Mesendoderm (in vitro differentiated cells): ENCODE results near the gene WBP2NL. TPM values are rescaled to one million over a fixed set of nuclear protein-coding genes. Genes with fewer than 3 reads are reported as not detected.
"Not testable (repeated sequence)": the region's sequence is repeated elsewhere in the genome, so short reads cannot be mapped to it uniquely, and the experiment has no call there.

Experiments used
- DNase-seq: peaks from one replicate; pipeline ENCODE4 v3.0.0; 2013
- H2AK5ac ChIP-seq: 2 replicates; pipeline ENCODE4 v1.6.1; 2013; ENCODE audit warnings: low read length, inconsistent platforms
- H2BK120ac ChIP-seq: 2 replicates; pipeline ENCODE4 v1.6.1; 2013; ENCODE audit warnings: low read depth, mild to moderate bottlenecking, low read length, moderate library complexity, mixed read lengths
- H2BK15ac ChIP-seq: replicated peaks from 2 replicates; pipeline ENCODE4 v1.6.1; 2013; ENCODE audit warnings: low read depth, mild to moderate bottlenecking, moderate library complexity
- H2BK5ac ChIP-seq: 2 replicates; pipeline ENCODE4 v1.6.1; 2013; ENCODE audit warnings: low read length, inconsistent platforms
- H3K18ac ChIP-seq: 2 replicates; pipeline ENCODE4 v1.6.1; 2013; ENCODE audit warnings: mild to moderate bottlenecking, low read length, mixed read lengths
- H3K23ac ChIP-seq: one replicate; pipeline ENCODE4 v1.6.1; 2013; ENCODE audit warnings: low read length
- H3K27ac ChIP-seq: 2 replicates; pipeline ENCODE4 v1.5.1; 2013; ENCODE audit warnings: low read depth, mild to moderate bottlenecking, inconsistent platforms, low read length, moderate library complexity
- H3K27me3 ChIP-seq: 2 replicates; pipeline ENCODE4 v1.6.1; 2013; ENCODE audit warnings: low read length, control low read depth, mild to moderate bottlenecking, inconsistent platforms; ENCODE audit not compliant: insufficient read depth, poor library complexity
- H3K36me3 ChIP-seq: 2 replicates; pipeline ENCODE4 v1.6.1; 2013; ENCODE audit warnings: low read length, inconsistent platforms; ENCODE audit not compliant: control insufficient read depth, insufficient read depth
- H3K4ac ChIP-seq: one replicate; pipeline ENCODE4 v1.6.1; 2013; ENCODE audit warnings: low read depth, mild to moderate bottlenecking, low read length, moderate library complexity
- H3K4me1 ChIP-seq: 2 replicates; pipeline ENCODE4 v1.6.1; 2013; ENCODE audit warnings: low read depth, low read length, inconsistent platforms; ENCODE audit not compliant: control insufficient read depth
- H3K4me2 ChIP-seq: 2 replicates; pipeline ENCODE4 v1.6.1; 2013; ENCODE audit warnings: low read length
- H3K4me3 ChIP-seq: 2 replicates; pipeline ENCODE4 v1.5.1; 2013; ENCODE audit warnings: mild to moderate bottlenecking, low read length
- H3K56ac ChIP-seq: one replicate; pipeline ENCODE4 v1.6.1; 2013; ENCODE audit warnings: low read length
- H3K79me1 ChIP-seq: 2 replicates; pipeline ENCODE4 v1.6.1; 2013; ENCODE audit warnings: low read length, inconsistent platforms
- H3K79me2 ChIP-seq: 2 replicates; pipeline ENCODE4 v1.6.1; 2013; ENCODE audit warnings: mild to moderate bottlenecking, low read length; ENCODE audit not compliant: control insufficient read depth, insufficient read depth
- H3K9ac ChIP-seq: 2 replicates; pipeline ENCODE4 v1.6.1; 2013; ENCODE audit warnings: low read length, inconsistent platforms
- H4K5ac ChIP-seq: one replicate; pipeline ENCODE4 v1.6.1; 2013; ENCODE audit warnings: low read length
- H4K8ac ChIP-seq: one replicate; pipeline ENCODE4 v1.6.1; 2013; ENCODE audit warnings: low read depth, mild to moderate bottlenecking, control low read depth, low read length, moderate library complexity
- WGBS: extraction: QIAGEN DNeasy Blood & Tissue Kit; methylation state at CpG from one replicate; pipeline ENCODE4 v1.1.7; 2013; ENCODE audit warnings: low lambda C conversion rate, missing lambda C conversion rate; ENCODE audit not compliant: insufficient coverage; ENCODE audit errors: extremely low coverage; 5-methylcytosine and 5-hydroxymethylcytosine counted together
- polyA plus RNA-seq, 2 experiments: library from polyadenylated mRNA; stranded (reverse); fragments of 200-250 nt; gene quantifications; one replicate each; pipeline ENCODE4 v1.2.3, GENCODE V29; 2013

WBP2NL gene, protein sequence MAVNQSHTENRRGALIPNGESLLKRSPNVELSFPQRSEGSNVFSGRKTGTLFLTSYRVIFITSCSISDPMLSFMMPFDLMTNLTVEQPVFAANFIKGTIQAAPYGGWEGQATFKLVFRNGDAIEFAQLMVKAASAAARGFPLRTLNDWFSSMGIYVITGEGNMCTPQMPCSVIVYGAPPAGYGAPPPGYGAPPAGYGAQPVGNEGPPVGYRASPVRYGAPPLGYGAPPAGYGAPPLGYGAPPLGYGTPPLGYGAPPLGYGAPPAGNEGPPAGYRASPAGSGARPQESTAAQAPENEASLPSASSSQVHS
- not detected for polyA plus RNA-seq (2013, experiment 1 of 2)
- not detected for polyA plus RNA-seq (2013, experiment 2 of 2)

DNA sequence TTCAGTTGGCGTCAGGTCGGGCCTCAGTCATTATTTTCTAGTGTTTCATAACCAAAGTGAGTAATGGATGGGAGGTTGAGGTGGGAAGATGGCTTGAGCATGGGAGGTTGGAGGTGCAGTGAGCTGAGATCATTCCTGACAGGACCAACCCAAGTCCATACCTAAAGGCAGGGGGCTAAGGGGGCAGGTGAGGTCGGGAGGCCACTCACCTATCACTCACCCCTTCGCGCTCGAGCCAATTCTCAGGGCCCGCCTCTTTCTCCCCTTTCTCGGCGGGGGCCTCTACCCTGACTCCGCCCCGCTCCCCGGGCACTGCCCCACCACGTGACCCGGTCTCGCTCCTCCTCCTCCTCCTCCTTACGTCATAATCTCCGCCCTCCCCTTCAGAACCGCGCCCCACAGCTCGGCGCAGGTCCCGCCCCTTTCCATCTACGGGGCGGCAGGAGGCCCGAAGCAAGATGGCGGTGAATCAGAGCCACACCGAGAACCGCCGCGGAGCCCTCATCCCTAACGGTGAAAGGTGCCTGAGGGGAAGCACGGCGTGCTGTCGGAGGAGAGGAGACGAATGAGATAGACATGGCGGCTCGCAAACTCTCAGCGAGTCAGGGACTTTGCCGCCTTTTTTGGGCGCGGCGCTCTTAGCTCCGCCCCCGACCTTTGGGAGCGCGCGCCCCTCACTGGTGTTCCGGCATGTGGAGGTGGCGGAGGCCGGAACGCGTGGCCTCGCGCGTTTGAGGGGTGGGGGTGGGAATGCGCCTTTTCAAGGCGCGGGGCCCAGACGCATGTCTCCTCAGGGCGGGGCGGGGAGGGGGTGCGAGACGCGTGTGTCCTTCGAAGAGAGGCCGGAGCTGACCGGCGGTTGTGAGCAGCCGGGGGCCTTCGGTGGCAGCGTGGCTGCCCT, at the start of gene WBP2NL:
Gene WBP2NL (plus strand): TSS at position 428 of the 901 bp plus-strand sequence. CDS start 31 bp downstream, at position 459.
- H3K9ac ChIP-seq, result no peak within 1 kb of the TSS
- H3K36me3 ChIP-seq, result no peaks in the 10 kb centered on the region
- no peak for DNase-seq
- H3K4ac ChIP-seq, result no peak within 1 kb of the TSS
- no peaks in the 10 kb centered on the region for H3K79me1 ChIP-seq
- no peak within 1 kb of the TSS for H4K5ac ChIP-seq
- H3K23ac ChIP-seq, result no peak within 1 kb of the TSS
- H3K27me3 ChIP-seq, result no peaks in the 10 kb centered on the region
- no peak within 1 kb of the TSS for H2BK5ac ChIP-seq
- no peak within 1 kb of the TSS for H2BK120ac ChIP-seq
- WGBS, result no CpG with 5 or more reads among the region's 71 CpGs
- H3K27ac ChIP-seq, result no peak within 1 kb of the TSS
- no peaks in the 10 kb centered on the region for H3K4me1 ChIP-seq
- no peak within 1 kb of the TSS for H2BK15ac ChIP-seq
- H4K8ac ChIP-seq, result no peak within 1 kb of the TSS
- no peak within 1 kb of the TSS for H2AK5ac ChIP-seq
- H3K4me2 ChIP-seq, result no peak within 1 kb of the TSS
- no peak within 1 kb of the TSS for H3K56ac ChIP-seq
- no peak within 1 kb of the TSS for H3K18ac ChIP-seq
- H3K4me3 ChIP-seq, result no peak within 1 kb of the TSS
- H3K79me2 ChIP-seq, result no peaks in the 10 kb centered on the region

DNA sequence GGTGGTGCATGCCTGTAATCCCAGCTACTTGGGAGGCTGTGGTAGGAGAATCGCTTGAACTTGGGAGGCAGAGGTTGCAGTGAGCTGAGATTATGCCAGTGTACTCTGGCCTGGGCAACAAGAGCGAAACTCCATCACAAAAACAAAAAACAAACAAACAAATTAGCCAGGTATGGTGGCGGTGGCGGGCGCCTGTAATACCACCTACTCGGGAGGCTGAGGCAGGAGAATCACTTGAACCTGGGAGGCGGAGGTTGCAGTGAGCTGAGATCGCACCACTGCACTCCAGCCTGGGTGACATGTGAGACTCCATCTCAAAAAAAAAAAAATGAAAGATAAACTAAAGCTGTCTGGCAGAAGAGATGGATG, 49.7 kb upstream of the WBP2NL start:
- H3K4me1 ChIP-seq, DNase-seq, H3K79me1 ChIP-seq, H2BK15ac ChIP-seq, H3K27me3 ChIP-seq, H3K27ac ChIP-seq, H2BK120ac ChIP-seq, H3K4me2 ChIP-seq, H3K23ac ChIP-seq, H4K5ac ChIP-seq, H3K9ac ChIP-seq, H2AK5ac ChIP-seq, H3K18ac ChIP-seq, H4K8ac ChIP-seq, H3K4me3 ChIP-seq, H3K79me2 ChIP-seq, H3K56ac ChIP-seq, H3K36me3 ChIP-seq, H2BK5ac ChIP-seq, H3K4ac ChIP-seq: not testable (repeated sequence)
- no CpG with 5 or more reads among the region's 8 CpGs for WGBS

DNA sequence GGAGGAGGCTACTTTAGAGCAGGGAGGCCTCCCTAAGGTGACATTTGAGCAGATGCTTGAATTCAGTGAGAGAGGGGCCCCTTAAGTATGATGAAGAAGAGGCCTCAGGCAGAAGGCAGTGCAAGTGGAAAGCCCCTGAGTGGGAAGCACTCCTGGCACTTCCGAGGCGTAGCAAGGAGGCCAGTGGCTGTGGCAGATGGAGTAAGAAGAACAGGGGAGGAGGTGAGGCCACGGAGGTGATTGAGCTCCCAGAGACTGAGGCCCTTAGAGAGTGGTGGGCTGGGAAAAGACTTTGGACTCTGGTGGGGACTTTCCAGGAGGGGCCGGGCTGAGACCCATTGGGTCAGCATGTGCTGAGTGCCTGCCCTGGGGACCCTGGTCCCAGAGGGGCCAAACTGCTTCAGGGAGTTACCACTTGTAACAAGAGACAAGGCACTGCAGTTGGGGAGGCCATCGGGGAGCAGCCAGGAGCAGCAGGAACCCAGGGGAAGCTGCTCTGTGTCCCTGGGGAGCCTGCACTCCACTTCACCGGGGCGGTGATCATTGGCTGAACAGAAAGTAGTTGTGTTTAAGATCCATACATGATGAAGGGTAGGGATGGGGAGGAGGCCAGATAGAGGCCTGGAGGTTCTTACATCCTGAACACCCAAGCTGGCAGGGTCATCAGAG, 49.2 kb upstream of the WBP2NL start:
- Histone ChIP-seq H3K4ac (no peak overlapping the region), H3K79me1 (peaks cover 2% of the 10 kb centered on the region), H2AK5ac (no peak overlapping the region), H4K5ac (no peak overlapping the region), H2BK15ac (no peak overlapping the region), H3K23ac (no peak overlapping the region), H3K4me2 (no peak overlapping the region), H3K18ac (no peak overlapping the region), H3K36me3 (peaks cover 2% of the 10 kb centered on the region), H3K79me2 (peaks cover 8% of the 10 kb centered on the region), H3K4me3 (no peak overlapping the region), H4K8ac (no peak overlapping the region), H3K56ac (peak overlapping the region; percentile 22), H2BK5ac (no peak overlapping the region), H2BK120ac (no peak overlapping the region), H3K27me3 (no peaks in the 10 kb centered on the region), H3K27ac (no peak overlapping the region), H3K9ac (no peak overlapping the region), H3K4me1 (peaks cover 5% of the 10 kb centered on the region)
- DNase-seq, result no peak
- WGBS, result no CpG with 5 or more reads among the region's 7 CpGs

DNA sequence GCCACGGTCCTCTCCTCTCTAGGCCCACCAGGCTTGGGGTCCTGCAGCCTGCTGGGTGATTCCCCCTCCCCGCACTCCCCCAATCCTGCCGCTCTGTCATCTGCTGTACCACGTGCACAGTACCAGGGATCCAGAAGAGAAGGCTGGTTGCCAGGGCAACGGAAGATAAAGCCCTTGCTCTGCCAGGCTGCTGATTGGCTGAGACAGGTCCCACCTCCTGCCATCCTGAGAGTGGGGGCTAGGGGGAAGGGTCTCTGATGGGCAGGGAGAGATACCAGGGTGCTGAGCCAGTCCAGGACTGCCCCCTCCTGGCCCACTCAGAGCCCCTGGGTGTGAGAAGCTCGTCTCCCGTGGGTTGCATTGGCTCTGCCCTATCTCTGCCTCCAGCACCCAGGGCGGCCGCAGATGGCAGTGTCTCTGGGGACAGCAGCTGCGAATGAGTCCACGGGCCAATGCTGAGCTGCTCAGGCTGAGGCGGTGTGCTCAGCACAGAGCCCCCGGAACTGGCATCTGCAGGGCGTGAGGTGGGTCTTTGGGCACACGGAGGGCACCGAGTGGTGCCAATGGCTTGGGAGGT, 46.6 kb upstream of the WBP2NL start, which contains the start of gene SMIM45:
Gene SMIM45 (plus strand): TSS at position 253 of the 577 bp plus-strand sequence.
- H2BK15ac ChIP-seq, result no peak within 1 kb of the TSS
- H4K8ac ChIP-seq, result no peak within 1 kb of the TSS
- no peak within 1 kb of the TSS for H3K23ac ChIP-seq
- no peaks in the 10 kb centered on the region for H3K27me3 ChIP-seq
- H3K9ac ChIP-seq, result peak within 1 kb of the TSS; percentile 21
- no peak within 1 kb of the TSS for H3K4ac ChIP-seq
- no peak within 1 kb of the TSS for H2AK5ac ChIP-seq
- H3K27ac ChIP-seq, result no peak within 1 kb of the TSS
- H3K4me2 ChIP-seq, result peak within 1 kb of the TSS; percentile 20
- no peaks in the 10 kb centered on the region for H3K36me3 ChIP-seq
- H2BK120ac ChIP-seq, result no peak within 1 kb of the TSS
- no peak within 1 kb of the TSS for H3K18ac ChIP-seq
- H3K79me1 ChIP-seq, result no peaks in the 10 kb centered on the region
- H2BK5ac ChIP-seq, result no peak within 1 kb of the TSS
- peaks cover 5% of the 10 kb centered on the region for H3K4me1 ChIP-seq
- no CpG with 5 or more reads among the region's 16 CpGs for WGBS
- peak; percentile 79 for DNase-seq
- no peaks in the 10 kb centered on the region for H3K79me2 ChIP-seq
- no peak within 1 kb of the TSS for H3K4me3 ChIP-seq
- H4K5ac ChIP-seq, result no peak within 1 kb of the TSS
- H3K56ac ChIP-seq, result peak within 1 kb of the TSS; percentile 30

DNA sequence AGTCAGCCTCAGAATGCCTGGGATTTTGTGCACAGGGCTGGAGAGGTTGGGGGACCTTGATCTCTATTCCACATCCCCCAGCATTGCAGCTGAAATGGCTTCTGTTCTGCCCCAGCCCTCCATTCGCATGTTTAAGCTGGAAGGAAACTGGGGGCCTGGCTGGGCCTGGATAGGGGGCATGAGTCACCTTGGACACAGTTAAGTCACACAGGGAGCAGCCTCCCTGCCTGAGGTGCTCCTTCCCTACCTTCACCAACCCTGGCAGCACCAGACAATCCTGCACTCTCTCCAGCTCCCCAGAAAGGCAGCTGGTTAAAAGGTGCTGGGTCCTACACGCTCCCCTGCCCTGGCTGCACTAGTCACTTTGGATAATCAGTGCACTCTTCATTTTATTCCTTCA, 45.9 kb upstream of the WBP2NL start:
- WGBS, result no CpG with 5 or more reads among the region's 2 CpGs
- Histone ChIP-seq H3K79me1 (no peaks in the 10 kb centered on the region), H3K4me3 (no peak overlapping the region)

More for the DNA sequence above, 45.9 kb upstream of the WBP2NL start:
- DNase-seq, result no peak
- no peak overlapping the region for H3K56ac ChIP-seq
- no peaks in the 10 kb centered on the region for H3K27me3 ChIP-seq
- no peak overlapping the region for H3K23ac ChIP-seq
- H4K8ac ChIP-seq, result no peak overlapping the region
- H3K4me1 ChIP-seq, result peaks cover 5% of the 10 kb centered on the region
- no peak overlapping the region for H2AK5ac ChIP-seq
- no peak overlapping the region for H2BK120ac ChIP-seq
- no peaks in the 10 kb centered on the region for H3K36me3 ChIP-seq
- no peak overlapping the region for H3K27ac ChIP-seq
- H3K4me2 ChIP-seq, result no peak overlapping the region
- H2BK5ac ChIP-seq, result no peak overlapping the region
- H2BK15ac ChIP-seq, result no peak overlapping the region
- no peak overlapping the region for H3K18ac ChIP-seq
- H4K5ac ChIP-seq, result no peak overlapping the region
- no peak overlapping the region for H3K9ac ChIP-seq
- no peak overlapping the region for H3K4ac ChIP-seq
- no peaks in the 10 kb centered on the region for H3K79me2 ChIP-seq
